Left lung (tissue), 10 donors: ENCODE data around the gene CD48. TPM values are rescaled to one million over a fixed set of nuclear protein-coding genes. Genes with fewer than 3 reads are reported as not detected.
"Not testable (repeated sequence)": the region's sequence is repeated elsewhere in the genome, so short reads cannot be mapped to it uniquely, and the experiment has no call there.

Experiments
- ATAC-seq: fragments of 200-7000 bp; cut with Tn5 transposase; one replicate; pipeline ENCODE4 v1.9.1; 2020; ENCODE audit warnings: moderate library complexity
- DNase-seq, 4 donors: peaks; one replicate each; pipeline ENCODE4 v3.0.0-alpha.2; 2013 to 2020
- H3K27ac ChIP-seq, 2 donors: fragments of 200-600 bp; sonication (generic) in 1 of 2; one replicate each; pipeline versions ENCODE4 v1.5.0 to v1.8.0; 2020 to 2021
- H3K27me3 ChIP-seq, 2 donors: fragments of 200-600 bp; sonication (generic) in 1 of 2; one replicate each; pipeline versions ENCODE4 v1.5.0 to v1.8.0; 2020 to 2021
- H3K36me3 ChIP-seq, 2 donors: fragments of 200-600 bp; sonication (generic) in 1 of 2; one replicate each; pipeline versions ENCODE4 v1.5.0 to v1.8.0; 2020 to 2021
- H3K4me1 ChIP-seq, 2 donors: fragments of 200-600 bp; one replicate each; pipeline ENCODE4 v1.8.0; 2021
- H3K4me3 ChIP-seq, 2 donors: fragments of 200-600 bp; sonication (generic) in 1 of 2; one replicate each; pipeline versions ENCODE4 v1.5.0 to v1.8.0; 2020 to 2021; ENCODE audit warnings: mild to moderate bottlenecking in 1 of 2
- H3K9me3 ChIP-seq, 2 donors: fragments of 200-600 bp; sonication (generic) in 1 of 2; one replicate each; pipeline versions ENCODE4 v1.5.0 to v1.8.0; 2020 to 2021
- CTCF ChIP-seq, 2 donors: fragments of 200-600 bp; sonication (generic) in 1 of 2; IDR thresholded peaks; one replicate each; pipeline versions ENCODE4 v1.5.0 to v1.8.0; 2021; ENCODE audit warnings: antibody characterized with exemption in 2 of 2
- intact Hi-C, 2 donors: fragments of 100-400 bp; cut with DNase I; formaldehyde crosslinking; loops; one replicate each; pipeline versions ENCODE4 v1.11.2 to v1.14.2; 2022
- polyA plus RNA-seq, 6 donors: library from polyadenylated mRNA; unstranded; fragments of 120-200 nt; gene quantifications; one replicate each; pipeline ENCODE4 v1.2.1, GENCODE V29; 2013; ENCODE audit not compliant: insufficient read length in 6 of 6
- total RNA-seq, 2 donors: library from RNA; stranded (reverse); fragmentation: NEBNext Ultra II Directional; extraction: Animal tissue kit (Norgen Biotek cat#: 25700); gene quantifications; one replicate each; pipeline ENCODE4 v1.2.1, GENCODE V29; 2021
- donor health status: DM: no; HTN: yes; CAD: no.
- donor health status: DM: no; HTN: no; CAD: no.

CD48 gene
- total and polyA plus RNA-seq, 8 donors: 5.8 to 35.5 (median 7.5) TPM

GRCh38 chr1:160706526-160707235 is 4.9 kb downstream of the CD48 start:
- H3K36me3 ChIP-seq: no peaks in the 10 kb centered on the region
- H3K27me3 ChIP-seq: peaks cover 0 to 3% of the 10 kb centered on the region in 2 donors
- H3K4me1 ChIP-seq: peaks cover 0 to 66% of the 10 kb centered on the region in 2 donors
- ATAC-seq (no peak), DNase-seq (no peak)
- TF ChIP-seq CTCF (IDR thresholded peaks at IDR 0.05): no peak
- H3K27ac ChIP-seq: peak overlapping the region in 1 of 2 donors; percentile 88
- intact Hi-C loops: no loop called here
- H3K4me3 ChIP-seq: peak overlapping the region in 1 of 2 donors; percentile 58
- H3K9me3 ChIP-seq: no peaks in the 10 kb centered on the region

- H3K27me3 ChIP-seq: no peaks in the 10 kb centered on the region
- ATAC-seq: no peak
- peak overlapping the region in 1 of 2 donors; percentile 88 for H3K27ac ChIP-seq
- no peaks in the 10 kb centered on the region for H3K9me3 ChIP-seq
- H3K4me1 ChIP-seq: peaks cover 0 to 66% of the 10 kb centered on the region in 2 donors
- H3K4me3 ChIP-seq: peak overlapping the region in 1 of 2 donors; percentile 58
- intact Hi-C loops: no loop called here
- H3K36me3 ChIP-seq: no peaks in the 10 kb centered on the region
- TF ChIP-seq CTCF (IDR thresholded peaks at IDR 0.05): no peak
- DNase-seq: no peak
Measured at GRCh38 chr1:160705742-160706141, 5.9 kb downstream of the CD48 start.

- H3K27me3 ChIP-seq, H3K9me3 ChIP-seq, DNase-seq, H3K36me3 ChIP-seq, intact Hi-C loops: not testable (repeated sequence)
- peak; percentile 66 for ATAC-seq
- peaks cover 0 to 66% of the 10 kb centered on the region in 2 donors for H3K4me1 ChIP-seq
- peak overlapping the region in 1 of 2 donors; percentile 58 for H3K4me3 ChIP-seq
- peak overlapping the region in 1 of 2 donors; percentile 88 for H3K27ac ChIP-seq
Measured at GRCh38 chr1:160705212-160705621, 6.4 kb downstream of the CD48 start.

- peak; percentile 74 for ATAC-seq
- intact Hi-C loops: no loop called here
Measured at GRCh38 chr1:160704250-160704649, 7.4 kb downstream of the CD48 start.

DNA sequence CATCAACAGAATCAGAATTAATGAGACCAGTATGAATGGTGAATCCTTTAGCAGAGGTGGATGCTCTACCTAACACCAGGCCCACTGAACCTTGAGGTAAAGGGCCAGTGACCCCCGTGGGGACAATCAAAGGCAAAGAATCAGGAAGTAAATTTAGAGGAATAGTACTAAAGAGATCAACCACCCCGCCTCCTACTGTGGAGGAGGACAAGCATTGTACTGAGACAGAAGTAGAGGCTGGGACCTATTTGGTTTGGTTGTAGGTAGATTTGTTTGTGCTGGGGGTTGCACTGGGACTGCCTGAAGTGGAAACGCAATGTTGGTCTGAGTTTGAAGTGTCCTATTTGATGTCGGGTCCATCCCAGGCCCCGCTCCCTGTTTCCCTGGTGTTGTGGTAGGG is 9.5 kb downstream of the CD48 start:
- H3K4me3 ChIP-seq: no peak overlapping the region
- no peaks in the 10 kb centered on the region for H3K36me3 ChIP-seq
- no peaks in the 10 kb centered on the region for H3K27me3 ChIP-seq
- no peak for DNase-seq
- intact Hi-C loops: no loop called here
- H3K27ac ChIP-seq: no peak overlapping the region
- ATAC-seq: no peak
- no peak for TF ChIP-seq CTCF (IDR thresholded peaks at IDR 0.05)
- H3K9me3 ChIP-seq: no peaks in the 10 kb centered on the region
- H3K4me1 ChIP-seq: peaks cover 0 to 44% of the 10 kb centered on the region in 2 donors

More at GRCh38 chr1:160704250-160704649, 7.4 kb downstream of the CD48 start:
- Histone ChIP-seq H3K9me3 (no peaks in the 10 kb centered on the region), H3K4me3 (no peak overlapping the region), H3K27me3 (no peaks in the 10 kb centered on the region), H3K27ac (peak overlapping the region in 1 of 2 donors; percentile 88), H3K36me3 (no peaks in the 10 kb centered on the region), H3K4me1 (peaks cover 0 to 60% of the 10 kb centered on the region in 2 donors)
- no peak for TF ChIP-seq CTCF (IDR thresholded peaks at IDR 0.05)
- DNase-seq: peak in 2 of 4 donors; percentile 43 to 69
